OCI-LY1 (cell line): ENCODE results near the gene USP40.

ENCODE experiments used
- H2AFZ ChIP-seq: fragments of 200-600 bp; sonication (generic), shearing (Covaris generic); 2 replicates; pipeline ENCODE4 v1.6.0; 2014; ENCODE audit warnings: antibody characterized with exemption, mild to moderate bottlenecking, low read length
- H3F3A ChIP-seq: fragments of 200-600 bp; sonication (generic), shearing (Covaris generic); 2 replicates; pipeline ENCODE4 v1.6.0; 2014; ENCODE audit warnings: mild to moderate bottlenecking, antibody characterized with exemption, low read length, moderate library complexity; ENCODE audit not compliant: insufficient read depth
- H3K27ac ChIP-seq: fragments of 200-600 bp; sonication (generic); 2 replicates; pipeline ENCODE4 v1.5.1; 2014; ENCODE audit warnings: low read length, mixed run types, mild to moderate bottlenecking, low read depth; ENCODE audit not compliant: poor library complexity, severe bottlenecking
- H3K27me3 ChIP-seq: fragments of 200-600 bp; sonication (generic); 2 replicates; pipeline ENCODE4 v1.6.0; 2014; ENCODE audit warnings: antibody characterized with exemption, mild to moderate bottlenecking, low read length, moderate library complexity; ENCODE audit not compliant: insufficient read depth
- H3K36me3 ChIP-seq: fragments of 200-600 bp; sonication (generic); 2 replicates; pipeline ENCODE4 v1.6.1; 2014; ENCODE audit warnings: mild to moderate bottlenecking, antibody characterized with exemption, low read length, moderate library complexity, mixed read lengths; ENCODE audit not compliant: insufficient read depth
- H3K4me1 ChIP-seq: fragments of 200-600 bp; sonication (generic); 2 replicates; pipeline ENCODE4 v1.5.1; 2014; ENCODE audit warnings: mild to moderate bottlenecking, low read length, moderate library complexity; ENCODE audit not compliant: insufficient read depth, severe bottlenecking
- H3K4me2 ChIP-seq: fragments of 200-600 bp; sonication (generic), shearing (Covaris generic); 2 replicates; pipeline ENCODE4 v1.6.1; 2014; ENCODE audit warnings: low read length
- H3K4me3 ChIP-seq: fragments of 200-600 bp; sonication (generic); 2 replicates; pipeline ENCODE4 v1.5.1; 2014; ENCODE audit warnings: low read length, low read depth, mild to moderate bottlenecking, mixed read lengths; ENCODE audit not compliant: poor library complexity, severe bottlenecking
- H3K79me2 ChIP-seq: fragments of 200-600 bp; shearing (Covaris generic); 2 replicates; pipeline ENCODE4 v1.6.1; 2016; ENCODE audit warnings: mixed run types, low read length, mixed read lengths; ENCODE audit not compliant: insufficient read depth
- H3K9ac ChIP-seq: fragments of 200-600 bp; sonication (generic), shearing (Covaris generic); 2 replicates; pipeline ENCODE4 v1.6.1; 2014; ENCODE audit warnings: mild to moderate bottlenecking, low read length, mixed read lengths
- H3K9me2 ChIP-seq: fragments of 200-600 bp; sonication (generic), shearing (Covaris generic); 2 replicates; pipeline ENCODE4 v1.6.1; 2014; ENCODE audit warnings: low read depth, mild to moderate bottlenecking, low read length, mixed read lengths
- H3K9me3 ChIP-seq: fragments of 200-600 bp; shearing (Covaris generic); 2 replicates; pipeline ENCODE4 v1.6.1; 2014; ENCODE audit warnings: low read length, mixed read lengths
- H4K20me1 ChIP-seq: fragments of 200-600 bp; sonication (generic), shearing (Covaris generic); 2 replicates; pipeline ENCODE4 v1.6.0; 2016; ENCODE audit warnings: mild to moderate bottlenecking, low read length; ENCODE audit not compliant: insufficient read depth
- CTCF ChIP-seq: fragments of 200-600 bp; sonication (generic), shearing (Covaris generic); IDR thresholded peaks from 2 replicates; pipeline ENCODE4 v1.5.1; 2017; ENCODE audit warnings: mild to moderate bottlenecking, antibody characterized with exemption, low read length, moderate library complexity, mixed read lengths
- EZH2 ChIP-seq: fragments of 200-600 bp; sonication (generic), shearing (Covaris generic); IDR thresholded peaks from 2 replicates; pipeline ENCODE4 v1.8.0; 2017; ENCODE audit warnings: borderline replicate concordance, mixed run types, mild to moderate bottlenecking, antibody characterized with exemption, low read length, moderate library complexity, mixed read lengths

The USP40 gene

GRCh38 chr2:233456934-233457333 is 109.6 kb downstream of the USP40 start:
- Histone ChIP-seq H3K4me1 (no peaks in the 10 kb centered on the region), H3K27me3 (no peaks in the 10 kb centered on the region)

GRCh38 chr2:233456111-233456510 is 110.5 kb downstream of the USP40 start:
- H3K9me2 ChIP-seq: no peaks in the 10 kb centered on the region
- no peaks in the 10 kb centered on the region for H3K4me1 ChIP-seq
- H3K4me2 ChIP-seq: no peak overlapping the region
- H3K79me2 ChIP-seq: no peaks in the 10 kb centered on the region
- no peaks in the 10 kb centered on the region for H4K20me1 ChIP-seq
- H3K36me3 ChIP-seq: peaks cover 4% of the 10 kb centered on the region; the same call in 1 of the 2 replicates
- no peaks in the 10 kb centered on the region for H3F3A ChIP-seq
- H2AFZ ChIP-seq: no peak overlapping the region
- no peaks in the 10 kb centered on the region for H3K27me3 ChIP-seq
- no peaks in the 10 kb centered on the region for H3K9me3 ChIP-seq
- H3K9ac ChIP-seq: no peak overlapping the region
- TF ChIP-seq EZH2 (no peak), CTCF (no peak)
- H3K4me3 ChIP-seq: no peak overlapping the region
- H3K27ac ChIP-seq: no peak overlapping the region

More at GRCh38 chr2:233456934-233457333, 109.6 kb downstream of the USP40 start:
- H3K27ac ChIP-seq: no peak overlapping the region
- no peaks in the 10 kb centered on the region for H4K20me1 ChIP-seq
- no peak overlapping the region for H3K9ac ChIP-seq
- TF ChIP-seq CTCF (no peak), EZH2 (no peak)
- no peak overlapping the region for H3K4me3 ChIP-seq
- no peak overlapping the region for H2AFZ ChIP-seq
- H3K9me2 ChIP-seq: no peaks in the 10 kb centered on the region
- H3F3A ChIP-seq: no peaks in the 10 kb centered on the region
- no peaks in the 10 kb centered on the region for H3K79me2 ChIP-seq
- H3K36me3 ChIP-seq: peaks cover 4% of the 10 kb centered on the region; the same call in 1 of the 2 replicates
- H3K4me2 ChIP-seq: no peak overlapping the region
- no peaks in the 10 kb centered on the region for H3K9me3 ChIP-seq

GRCh38 chr2:233455491-233455890 is 111.1 kb downstream of the USP40 start:
- H3K9me3 ChIP-seq: no peaks in the 10 kb centered on the region
- H3K4me3 ChIP-seq: no peak overlapping the region

More at GRCh38 chr2:233455491-233455890, 111.1 kb downstream of the USP40 start:
- H3K27me3 ChIP-seq: no peaks in the 10 kb centered on the region
- H3K4me1 ChIP-seq: no peaks in the 10 kb centered on the region
- no peaks in the 10 kb centered on the region for H3K79me2 ChIP-seq
- TF ChIP-seq EZH2: no peak
- no peak for TF ChIP-seq CTCF
- H3K9me2 ChIP-seq: no peaks in the 10 kb centered on the region
- H3K9ac ChIP-seq: no peak overlapping the region
- H3K4me2 ChIP-seq: no peak overlapping the region
- no peak overlapping the region for H2AFZ ChIP-seq
- peaks cover 4% of the 10 kb centered on the region; the same call in 1 of the 2 replicates for H3K36me3 ChIP-seq
- H4K20me1 ChIP-seq: no peaks in the 10 kb centered on the region
- H3K27ac ChIP-seq: no peak overlapping the region
- H3F3A ChIP-seq: no peaks in the 10 kb centered on the region
